Bronchial epithelial cell (primary cell): ENCODE measurements around the gene ANAPC15. TPM values are rescaled to one million over a fixed set of nuclear protein-coding genes. Genes with fewer than 3 reads are reported as not detected.

ENCODE experiments used
- DNase-seq: peaks from one replicate; pipeline ENCODE4 v3.0.0-alpha.2; 2010; ENCODE audit warnings: low read depth
- FAIRE-seq: peaks from 2 replicates; lab custom pipeline; 2011; peaks lifted over from hg19 to GRCh38; lab: Jason Lieb, UNC
- H3K27me3 ChIP-seq: 2 replicates; pipeline ENCODE4 v1.5.1; 2011; ENCODE audit warnings: low read length; ENCODE audit not compliant: control insufficient read depth, insufficient read depth
- H3K36me3 ChIP-seq: 2 replicates; pipeline ENCODE4 v1.5.1; 2011; ENCODE audit warnings: low read length; ENCODE audit not compliant: control insufficient read depth, insufficient read depth
- H3K4me3 ChIP-seq: 2 replicates; pipeline ENCODE4 v1.5.1; 2011; ENCODE audit warnings: mild to moderate bottlenecking, low read depth, low read length, control low read depth
- CTCF ChIP-seq: IDR thresholded peaks from 2 replicates; pipeline ENCODE4 v1.5.1; 2011; ENCODE audit warnings: mild to moderate bottlenecking, moderate library complexity, low read length, control low read depth, inconsistent platforms; ENCODE audit not compliant: insufficient read depth, severe bottlenecking
- total RNA-seq: library from RNA; depleted of rRNA; stranded (reverse); fragments of >200 nt; gene quantifications from 2 replicates; pipeline ENCODE4 v1.2.1, GENCODE V29; 2014

The ANAPC15 gene
- total RNA-seq, 1 donor from 2014 or later: 19.0 TPM

GRCh38 chr11:72067676-72068075 lies 44.8 kb downstream of the ANAPC15 start:
- TF ChIP-seq CTCF: no peak
- no peak for DNase-seq
- H3K4me3 ChIP-seq: no peak overlapping the region

GRCh38 chr11:72067266-72067665 lies 45.2 kb downstream of the ANAPC15 start:
- no peak for TF ChIP-seq CTCF
- no peak for FAIRE-seq
- no peak overlapping the region for H3K4me3 ChIP-seq
- peaks cover 2% of the 10 kb centered on the region for H3K36me3 ChIP-seq
- no peaks in the 10 kb centered on the region for H3K27me3 ChIP-seq
- DNase-seq: no peak

More at GRCh38 chr11:72067676-72068075, 44.8 kb downstream of the ANAPC15 start:
- no peak for FAIRE-seq
- Histone ChIP-seq H3K36me3 (peaks cover 2% of the 10 kb centered on the region), H3K27me3 (no peaks in the 10 kb centered on the region)

GRCh38 chr11:72066855-72067254 lies 45.6 kb downstream of the ANAPC15 start:
- no peak for TF ChIP-seq CTCF
- no peak for FAIRE-seq
- Histone ChIP-seq H3K4me3 (no peak overlapping the region), H3K36me3 (peaks cover 2% of the 10 kb centered on the region), H3K27me3 (no peaks in the 10 kb centered on the region)
- DNase-seq: no peak

- DNase-seq (no peak), FAIRE-seq (no peak)
- Histone ChIP-seq H3K27me3 (no peaks in the 10 kb centered on the region), H3K4me3 (no peak overlapping the region), H3K36me3 (peaks cover 2% of the 10 kb centered on the region)
- TF ChIP-seq CTCF: no peak
Observed at GRCh38 chr11:72061739-72062396, 50.6 kb downstream of the ANAPC15 start.

Other genes with a start within 250 kb of the ANAPC15 start
- gene DEFB131B, start 234.2 kb downstream of the ANAPC15 start, total RNA-seq: not detected in 2 replicates
- 5.9 and 6.1 TPM in 2 replicates for gene XNDC1N, start 184.1 kb downstream of the ANAPC15 start, total RNA-seq
- 28.5 and 32.6 TPM in 2 replicates for gene RNF121, start 183.6 kb downstream of the ANAPC15 start, total RNA-seq
- 1.4 and 2.1 TPM in 2 replicates for gene IL18BP, start 113.8 kb downstream of the ANAPC15 start, total RNA-seq
- 52.7 and 79.1 TPM in 2 replicates for gene NUMA1, start 32.2 kb downstream of the ANAPC15 start, total RNA-seq
- gene LRRC51, start 31.8 kb downstream of the ANAPC15 start, total RNA-seq: 2.6 and 3.2 TPM in 2 replicates
- gene LAMTOR1, start 9.4 kb downstream of the ANAPC15 start, total RNA-seq: 79.2 and 128 TPM in 2 replicates
- not detected in 2 replicates for gene TOMT, start 6.8 kb downstream of the ANAPC15 start, total RNA-seq
- gene FOLR3, start 23.0 kb upstream of the ANAPC15 start, total RNA-seq: 11.3 and 26.4 TPM in 2 replicates
- gene FOLR1, start 79.4 kb upstream of the ANAPC15 start, total RNA-seq: 0.53 and 1.3 TPM in 2 replicates
- gene FOLR2, start 104.1 kb upstream of the ANAPC15 start, total RNA-seq: not detected in 2 replicates
- 12.6 and 24.6 TPM in 2 replicates for gene INPPL1, start 112.1 kb upstream of the ANAPC15 start, total RNA-seq
- not detected in 2 replicates for gene PHOX2A, start 131.5 kb upstream of the ANAPC15 start, total RNA-seq